Activated CD4-positive, CD25-positive, alpha-beta regulatory T cell treated with anti-CD3 and anti-CD28 coated beads, Interleukin-2, amount 50 U/mL, for 72 hours (primary cell): ENCODE data around the gene NOS3.

ENCODE experiments used
- DNase-seq: peaks from one replicate; pipeline ENCODE4 v3.0.0; 2021

NOS3 gene

GRCh38 chr7:151060416-151061212 lies 69.8 kb downstream of the NOS3 start:
- DNase-seq, result no peak

GRCh38 chr7:151061213-151062110 lies 70.6 kb downstream of the NOS3 start:
- DNase-seq, result no peak

GRCh38 chr7:151062111-151062398 lies 71.2 kb downstream of the NOS3 start:
- DNase-seq, result no peak

- DNase-seq, result no peak
Measured at GRCh38 chr7:151062399-151063211, 71.8 kb downstream of the NOS3 start.

DNA sequence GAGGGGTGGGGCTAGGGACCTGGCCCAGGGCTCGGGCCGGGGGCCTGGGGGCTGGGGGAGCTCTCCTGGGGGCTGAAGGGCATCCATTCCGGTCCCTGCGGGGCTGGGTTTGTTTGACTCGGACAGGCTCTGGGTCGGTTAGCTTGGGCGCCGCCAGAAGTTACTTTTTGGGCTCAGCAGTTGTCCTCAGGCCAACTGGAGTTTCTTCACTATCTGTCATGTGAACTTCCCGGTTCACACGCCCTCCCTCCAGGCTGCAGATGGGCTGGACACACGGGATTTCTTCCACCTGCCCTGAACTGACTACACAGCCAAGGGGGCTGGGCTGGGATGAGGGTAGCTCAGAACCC lies 72.4 kb downstream of the NOS3 start:
- DNase-seq, result no peak
